Adrenal gland (tissue), 5 donors: ENCODE measurements around the gene FYCO1.

Experiments used
- CTCF ChIP-seq, 6 experiments: fragments of 450-650 bp in 4 of 6; fragments of 200-600 bp in 2 of 6; sonication (generic) in 1 of 6; IDR thresholded peaks; 1 replicate in 5 of 6; 2 replicates in 1 of 6; pipeline versions ENCODE4 v1.5.1 to v1.8.0; 2016 to 2021; ENCODE audit warnings: antibody characterized with exemption in 6 of 6, mild to moderate bottlenecking in 2 of 6, moderate library complexity in 1 of 6
- POLR2A ChIP-seq, 2 donors: fragments of 450-650 bp; IDR thresholded peaks; one replicate each; pipeline ENCODE4 v1.6.1; 2017; ENCODE audit warnings: antibody characterized with exemption in 2 of 2, mild to moderate bottlenecking in 2 of 2, moderate library complexity in 1 of 2
- donor health status: DM: no; HTN: no; CAD: no.

GRCh38 chr3:46027736-46028397, 32.2 kb upstream of the FYCO1 start:
- TF ChIP-seq POLR2A (IDR thresholded peaks at IDR 0.05) (no peak), CTCF (IDR thresholded peaks at IDR 0.05) (no peak)
